Esophagus muscularis mucosa (tissue), 3 donors: ENCODE measurements around the gene CHST9.

Experiments used
- EP300 ChIP-seq: sonication (generic); formaldehyde crosslinking; IDR thresholded peaks from one replicate; pipeline ENCODE4 v1.6.1; 2017; ENCODE audit warnings: antibody characterized with exemption
- TF ChIP-seq, protein P1 (sequence below), 3 experiments: fragments of 200-600 bp in 2 of 3; fragments of 450-650 bp in 1 of 3; sonication (generic) in 2 of 3; IDR thresholded peaks; one replicate each; pipeline ENCODE4 v1.5.1; 2017 to 2019; ENCODE audit warnings: antibody characterized with exemption in 3 of 3, mild to moderate bottlenecking in 2 of 3, moderate library complexity in 1 of 3

DNA sequence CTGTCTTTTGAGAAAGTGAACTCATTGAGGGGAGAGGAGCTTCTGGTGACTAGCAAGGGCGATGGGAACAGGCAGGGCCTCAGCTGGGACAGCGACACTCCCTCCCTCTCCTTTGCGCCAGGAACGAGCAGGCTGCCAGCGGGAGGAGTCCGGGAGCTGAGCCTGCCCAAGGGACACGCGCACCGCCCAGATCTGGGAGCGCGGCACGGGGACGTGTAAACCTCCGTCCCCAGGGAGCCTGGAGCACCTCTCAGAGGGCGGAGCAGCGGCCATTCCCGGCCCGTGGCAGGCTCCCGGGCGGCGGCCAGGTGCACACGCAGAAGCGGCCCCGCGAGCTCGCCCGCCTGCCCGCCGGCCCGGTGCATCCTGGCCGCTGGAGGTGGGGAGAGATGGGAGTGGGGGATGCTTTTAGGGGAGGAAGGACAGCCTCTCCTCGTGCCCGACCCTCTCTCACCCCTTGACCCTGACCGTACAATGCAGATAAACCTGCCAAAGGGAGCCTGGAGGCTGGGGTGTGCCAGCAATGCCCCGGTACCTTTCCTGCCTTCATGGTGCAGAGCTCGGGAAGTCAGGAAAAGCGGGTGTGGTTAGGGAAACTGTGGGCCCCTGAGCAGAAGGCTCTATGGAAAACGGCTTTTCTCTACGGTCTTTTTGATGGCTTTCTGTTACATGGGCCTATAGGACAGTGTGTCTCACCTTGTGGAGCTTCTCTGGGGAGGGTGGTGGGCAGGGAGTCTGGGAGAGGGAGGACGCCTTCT lies 321.8 kb downstream of the CHST9 start:
- TF ChIP-seq, protein P1, sequence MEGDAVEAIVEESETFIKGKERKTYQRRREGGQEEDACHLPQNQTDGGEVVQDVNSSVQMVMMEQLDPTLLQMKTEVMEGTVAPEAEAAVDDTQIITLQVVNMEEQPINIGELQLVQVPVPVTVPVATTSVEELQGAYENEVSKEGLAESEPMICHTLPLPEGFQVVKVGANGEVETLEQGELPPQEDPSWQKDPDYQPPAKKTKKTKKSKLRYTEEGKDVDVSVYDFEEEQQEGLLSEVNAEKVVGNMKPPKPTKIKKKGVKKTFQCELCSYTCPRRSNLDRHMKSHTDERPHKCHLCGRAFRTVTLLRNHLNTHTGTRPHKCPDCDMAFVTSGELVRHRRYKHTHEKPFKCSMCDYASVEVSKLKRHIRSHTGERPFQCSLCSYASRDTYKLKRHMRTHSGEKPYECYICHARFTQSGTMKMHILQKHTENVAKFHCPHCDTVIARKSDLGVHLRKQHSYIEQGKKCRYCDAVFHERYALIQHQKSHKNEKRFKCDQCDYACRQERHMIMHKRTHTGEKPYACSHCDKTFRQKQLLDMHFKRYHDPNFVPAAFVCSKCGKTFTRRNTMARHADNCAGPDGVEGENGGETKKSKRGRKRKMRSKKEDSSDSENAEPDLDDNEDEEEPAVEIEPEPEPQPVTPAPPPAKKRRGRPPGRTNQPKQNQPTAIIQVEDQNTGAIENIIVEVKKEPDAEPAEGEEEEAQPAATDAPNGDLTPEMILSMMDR (IDR thresholded peaks at IDR 0.05), result no peak
- TF ChIP-seq EP300, result no peak
